ENCODE results near the gene SPG7. TPM values are rescaled to one million over a fixed set of nuclear protein-coding genes. Genes with fewer than 3 reads are reported as not detected.

The SPG7 gene
- polyA plus RNA-seq, 2 of the 4 experiments (the other 2 are of a cell fraction), result 53.2 to 73.2 TPM

GRCh38 chr16:89557690-89558490 lies 49.7 kb downstream of the SPG7 start:
- DNase-seq (ENCODE audit: low read depth in 1 of 2, low spot score in 1 of 2), result no peak
- 79% methylated on average over 19 of the region's 19 CpGs for WGBS (ENCODE audit: missing lambda C conversion rate)
- Histone ChIP-seq H3K27ac (peak overlapping the region in 1 of 2 experiments; percentile 96; a peak in 3 of 6 replicates), H3K9me3 (no peaks in the 10 kb centered on the region), H3K4me2 (no peak overlapping the region), H3K4me3 (no peak overlapping the region), H3K4me1 (peaks cover 25% of the 10 kb centered on the region)
- no peak for ATAC-seq
- ChIA-PET CTCF (interaction anchor here (0.6 to 4.7 kb wide), 21 partner anchors 8 to 342 kb away, joined by 3 to 41 read pairs (median 4); no protein-coding TSS in a partner anchor), POLR2A (interaction anchor here (0.7 kb wide), 1 partner anchor 56 kb away, joined by 3 read pairs; no protein-coding TSS in a partner anchor)
- TF ChIP-seq CHD4 (IDR thresholded peaks at IDR 0.05; ENCODE audit: borderline replicate concordance) (no peak), EHF (CRISPR knock-in tag; IDR thresholded peaks at IDR 0.05) (no peak), CTCF (IDR thresholded peaks at IDR 0.05) (peak; percentile 21), TFCP2L1 (CRISPR knock-in tag; IDR thresholded peaks at IDR 0.05) (no peak)
- FAIRE-seq, result no peak

GRCh38 chr16:89560378-89561141 lies 52.4 kb downstream of the SPG7 start, which contains the start of gene RPL13:
Gene RPL13, plus strand, starts transcription at chr16:89560682. Its CDS starts 278 bp downstream, at chr16:89560960.
- ATAC-seq (peak; percentile 79 to 87), DNase-seq (ENCODE audit: low read depth in 1 of 2, low spot score in 1 of 2) (peak; percentile 94 to 96), FAIRE-seq (no peak)
- POLR2A ChIA-PET, result no interaction called here
- CTCF ChIA-PET, result no interaction called here
- Histone ChIP-seq H3K4me2 (peak within 1 kb of the TSS; percentile 99), H3K27ac (peak within 1 kb of the TSS; percentile 96 to 99), H3K9me3 (no peaks in the 10 kb centered on the region), H3K4me3 (peak within 1 kb of the TSS; percentile 99), H3K4me1 (peaks cover 52% of the 10 kb centered on the region)
- WGBS (ENCODE audit: missing lambda C conversion rate), result under 1% methylated on average over 23 of the region's 87 CpGs
- TF ChIP-seq JUN (IDR thresholded peaks at IDR 0.05) (peak; percentile 93 to 100), USF2 (IDR thresholded peaks at IDR 0.05) (peak; percentile 22), NR3C1 (IDR thresholded peaks at IDR 0.05) (no peak), EHF (CRISPR knock-in tag; IDR thresholded peaks at IDR 0.05) (peak; percentile 75; the same call in 1 of the 2 replicates), TFCP2L1 (CRISPR knock-in tag; IDR thresholded peaks at IDR 0.05) (0 out of 2 replicates have a peak, but pooled peaks have one; percentile 62), MAX (IDR thresholded peaks at IDR 0.05) (peak; percentile 92), HES2 (IDR thresholded peaks at IDR 0.05) (no peak), PHF8 (IDR thresholded peaks at IDR 0.05; ENCODE audit: borderline replicate concordance, low read depth) (peak; percentile 92), POLR2A (IDR thresholded peaks at IDR 0.05; ENCODE audit: low read length) (peak; percentile 93), CEBPB (IDR thresholded peaks at IDR 0.05) (no peak), ZFP36 (IDR thresholded peaks at IDR 0.05; ENCODE audit: borderline replicate concordance, partially characterized antibody) (no peak), BCL3 (IDR thresholded peaks at IDR 0.05) (peak; percentile 99), HOXB5 (CRISPR knock-in tag; IDR thresholded peaks at IDR 0.05) (peak; percentile 70; the same call in 1 of the 2 replicates), RFX5 (IDR thresholded peaks at IDR 0.05) (peak; percentile 84), KDM1A (IDR thresholded peaks at IDR 0.05; ENCODE audit: low read depth) (no peak), CHD2 (IDR thresholded peaks at IDR 0.05; ENCODE audit: low read length, partially characterized antibody) (no peak), RAD21 (conservative IDR thresholded peaks at IDR 0.05 in 1 of 2, IDR thresholded peaks at IDR 0.05 in 1 of 2) (no peak), FOSL2 (IDR thresholded peaks at IDR 0.05) (no peak), FOSL2 (CRISPR knock-in tag; IDR thresholded peaks at IDR 0.05) (no peak; the same call in 1 of the 2 replicates), E2F6 (IDR thresholded peaks at IDR 0.05; ENCODE audit: borderline replicate concordance, low read depth) (peak; percentile 84), HOXA7 (CRISPR knock-in tag; IDR thresholded peaks at IDR 0.05) (peak; percentile 67; the same call in 1 of the 2 replicates), EP300 (IDR thresholded peaks at IDR 0.05) (no peak), ATOH8 (CRISPR knock-in tag; IDR thresholded peaks at IDR 0.05; ENCODE audit: low read depth) (0 out of 2 replicates have a peak, but pooled peaks have one; percentile 6), NFE2L2 (conservative IDR thresholded peaks at IDR 0.05; ENCODE audit: low read length) (no peak), HOXB13 (CRISPR knock-in tag; IDR thresholded peaks at IDR 0.05; ENCODE audit: low read depth) (peak; percentile 73; the same call in 1 of the 2 replicates), GATA3 (IDR thresholded peaks at IDR 0.05; ENCODE audit: borderline replicate concordance) (0 out of 2 replicates have a peak, but pooled peaks have one; percentile 27), MAFK (IDR thresholded peaks at IDR 0.05; ENCODE audit: partially characterized antibody) (no peak), ZNF302 (CRISPR knock-in tag; IDR thresholded peaks at IDR 0.05) (no peak)
